Measurements from ENCODE around the gene FAM240B. TPM values are rescaled to one million over a fixed set of nuclear protein-coding genes. Genes with fewer than 3 reads are reported as not detected.

The FAM240B gene
- total and polyA plus RNA-seq, 2 of the 4 experiments (the other 2 are of a cell fraction), result not detected

DNA sequence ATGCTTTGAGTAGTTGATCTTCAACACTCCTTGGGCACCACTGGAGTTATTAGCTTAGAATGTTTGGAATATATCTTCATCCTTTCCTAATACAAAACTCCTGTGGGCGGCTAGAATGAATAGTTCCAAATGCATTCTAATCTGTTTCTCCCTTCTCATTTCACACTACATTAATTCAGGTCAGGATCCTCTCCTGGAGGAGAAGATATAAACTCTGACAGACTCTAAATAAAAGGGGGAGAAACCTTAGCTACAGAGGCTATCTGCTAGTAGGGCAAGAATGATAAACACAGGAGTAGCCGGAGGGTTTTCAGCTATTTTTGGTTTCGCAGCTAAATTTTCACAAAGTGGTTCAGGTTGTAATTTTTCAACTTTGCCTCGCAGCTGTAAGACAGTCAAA lies 45.2 kb upstream of the FAM240B start:
- Histone ChIP-seq H3K56ac (ENCODE audit: extremely low read depth, insufficient read depth, low read length) (no peak overlapping the region), H3K23ac (ENCODE audit: low read depth, low read length) (no peak overlapping the region), H2AK9ac (replicated peaks; ENCODE audit: low read depth, low read length, poor library complexity) (no peak overlapping the region), H3K9ac (ENCODE audit: low read depth, low read length) (no peak overlapping the region), H3K4ac (ENCODE audit: low read depth, low read length) (no peak overlapping the region), H3K36me3 (ENCODE audit: control insufficient read depth, insufficient read depth, low read length) (no peaks in the 10 kb centered on the region), H3K9me1 (ENCODE audit: insufficient read depth, low read length) (no peaks in the 10 kb centered on the region), H3K4me1 (ENCODE audit: control insufficient read depth, insufficient read depth, low read length) (no peaks in the 10 kb centered on the region), H3K9me3 (ENCODE audit: control insufficient read depth, insufficient read depth, low read length) (peaks cover 2% of the 10 kb centered on the region; the same call in 1 of the 2 replicates), H2AFZ (replicated peaks; ENCODE audit: low read length, poor library complexity) (no peak overlapping the region), H4K20me1 (ENCODE audit: insufficient read depth, low read length) (no peaks in the 10 kb centered on the region), H2BK20ac (ENCODE audit: low read depth, low read length) (no peak overlapping the region), H3K4me2 (ENCODE audit: low read depth, low read length) (no peak overlapping the region), H4K8ac (ENCODE audit: low read depth in 2 of 2, low read length in 2 of 2) (no peak overlapping the region), H3K27ac (ENCODE audit: insufficient read depth, low read length) (no peak overlapping the region), H4K5ac (ENCODE audit: low read depth, low read length) (no peak overlapping the region), H3K14ac (replicated peaks; ENCODE audit: low read depth, low read length) (no peak overlapping the region), H2AK5ac (ENCODE audit: low read depth, low read length) (no peak overlapping the region), H2BK15ac (ENCODE audit: low read depth, low read length) (no peak overlapping the region), H2BK120ac (ENCODE audit: low read depth, low read length) (no peak overlapping the region), H3K79me1 (ENCODE audit: low read depth in 1 of 2, low read length in 2 of 2) (no peaks in the 10 kb centered on the region), H3K4me3 (ENCODE audit: insufficient read depth, low read depth, low read length) (no peak overlapping the region), H2BK5ac (ENCODE audit: low read depth, low read length, poor library complexity, severe bottlenecking) (no peak overlapping the region), H3K18ac (ENCODE audit: low read depth, low read length) (no peak overlapping the region), H4K91ac (ENCODE audit: insufficient read depth, low read depth, low read length) (no peak overlapping the region), H3K27me3 (ENCODE audit: control insufficient read depth, insufficient read depth, low read length) (no peaks in the 10 kb centered on the region)
- WGBS, 2 experiments (ENCODE audit: extremely low coverage in 2 of 2, insufficient read length in 1 of 2), result 13% methylated on average over 2 of the region's 4 CpGs; no CpG with 5 or more reads in 1 of the 2 experiments
- in situ Hi-C loops (cut with MboI; ENCODE audit: low sequenced_read_pairs), result no loop called here
- intact Hi-C loops (cut with micrococcal nuclease), result no loop called here
- DNase-seq, result no peak
- ChIA-PET CTCF (no interaction called here), POLR2A (ENCODE audit: unreplicated experiment) (no interaction called here)
- dilution Hi-C loops (cut with HindIII; ENCODE audit: low sequenced_read_pairs, unreplicated experiment), result no loop called here
- BruUV-seq (replicated peaks), result no TSS peak
- ATAC-seq (ENCODE audit: low read depth), result no peak
- TF ChIP-seq FOS (IDR thresholded peaks at IDR 0.05; ENCODE audit: low read depth, low read length) (no peak), SMC3 (IDR thresholded peaks at IDR 0.05; ENCODE audit: low read depth, low read length) (no peak), BHLHE40 (IDR thresholded peaks at IDR 0.05; ENCODE audit: low read depth, low read length) (no peak), MAFK (IDR thresholded peaks at IDR 0.05; ENCODE audit: low read depth, low read length) (no peak), MXI1 (IDR thresholded peaks at IDR 0.05; ENCODE audit: borderline replicate concordance, low read depth, low read length) (no peak), CEBPB (IDR thresholded peaks at IDR 0.05; ENCODE audit: low read depth, low read length) (no peak), RAD21 (IDR thresholded peaks at IDR 0.05; ENCODE audit: low read length) (no peak), POLR2A (IDR thresholded peaks at IDR 0.05; ENCODE audit: low read depth, low read length) (no peak)
- TF ChIP-seq, protein P1, sequence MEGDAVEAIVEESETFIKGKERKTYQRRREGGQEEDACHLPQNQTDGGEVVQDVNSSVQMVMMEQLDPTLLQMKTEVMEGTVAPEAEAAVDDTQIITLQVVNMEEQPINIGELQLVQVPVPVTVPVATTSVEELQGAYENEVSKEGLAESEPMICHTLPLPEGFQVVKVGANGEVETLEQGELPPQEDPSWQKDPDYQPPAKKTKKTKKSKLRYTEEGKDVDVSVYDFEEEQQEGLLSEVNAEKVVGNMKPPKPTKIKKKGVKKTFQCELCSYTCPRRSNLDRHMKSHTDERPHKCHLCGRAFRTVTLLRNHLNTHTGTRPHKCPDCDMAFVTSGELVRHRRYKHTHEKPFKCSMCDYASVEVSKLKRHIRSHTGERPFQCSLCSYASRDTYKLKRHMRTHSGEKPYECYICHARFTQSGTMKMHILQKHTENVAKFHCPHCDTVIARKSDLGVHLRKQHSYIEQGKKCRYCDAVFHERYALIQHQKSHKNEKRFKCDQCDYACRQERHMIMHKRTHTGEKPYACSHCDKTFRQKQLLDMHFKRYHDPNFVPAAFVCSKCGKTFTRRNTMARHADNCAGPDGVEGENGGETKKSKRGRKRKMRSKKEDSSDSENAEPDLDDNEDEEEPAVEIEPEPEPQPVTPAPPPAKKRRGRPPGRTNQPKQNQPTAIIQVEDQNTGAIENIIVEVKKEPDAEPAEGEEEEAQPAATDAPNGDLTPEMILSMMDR (conservative IDR thresholded peaks at IDR 0.05; ENCODE audit: low read depth, low read length), result no peak
- TF ChIP-seq, protein P2, sequence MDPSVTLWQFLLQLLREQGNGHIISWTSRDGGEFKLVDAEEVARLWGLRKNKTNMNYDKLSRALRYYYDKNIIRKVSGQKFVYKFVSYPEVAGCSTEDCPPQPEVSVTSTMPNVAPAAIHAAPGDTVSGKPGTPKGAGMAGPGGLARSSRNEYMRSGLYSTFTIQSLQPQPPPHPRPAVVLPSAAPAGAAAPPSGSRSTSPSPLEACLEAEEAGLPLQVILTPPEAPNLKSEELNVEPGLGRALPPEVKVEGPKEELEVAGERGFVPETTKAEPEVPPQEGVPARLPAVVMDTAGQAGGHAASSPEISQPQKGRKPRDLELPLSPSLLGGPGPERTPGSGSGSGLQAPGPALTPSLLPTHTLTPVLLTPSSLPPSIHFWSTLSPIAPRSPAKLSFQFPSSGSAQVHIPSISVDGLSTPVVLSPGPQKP (IDR thresholded peaks at IDR 0.05; ENCODE audit: borderline replicate concordance, low read depth, low read length), result no peak
